Keratinocyte (primary cell): ENCODE data around the gene C19orf38. TPM values are rescaled to one million over a fixed set of nuclear protein-coding genes. Genes with fewer than 3 reads are reported as not detected.

ENCODE experiments used
- DNase-seq: peaks from one replicate; pipeline ENCODE4 v3.0.0-alpha.2; 2011; ENCODE audit warnings: low read depth, missing footprints, low spot score
- FAIRE-seq: peaks from 2 replicates; lab custom pipeline; 2011; peaks lifted over from hg19 to GRCh38; lab: Jason Lieb, UNC
- H2AFZ ChIP-seq: 2 replicates; pipeline ENCODE4 v1.6.0; 2012; ENCODE audit warnings: low read length, control low read depth, inconsistent platforms; ENCODE audit not compliant: control insufficient read depth
- H3K27ac ChIP-seq: 2 replicates; pipeline ENCODE4 v1.5.1; 2011; ENCODE audit warnings: low read length; ENCODE audit not compliant: control insufficient read depth, insufficient read depth
- H3K27me3 ChIP-seq: 3 replicates; pipeline ENCODE4 v1.6.0; 2011; ENCODE audit warnings: low read length; ENCODE audit not compliant: control insufficient read depth, insufficient read depth; ENCODE audit errors: extremely low read depth
- H3K36me3 ChIP-seq, 2 experiments: 2 replicates in 1 of 2; 3 replicates in 1 of 2; pipeline ENCODE4 v1.5.1; 2011; ENCODE audit warnings: low read length in 2 of 2, mild to moderate bottlenecking in 1 of 2; ENCODE audit not compliant: control insufficient read depth in 2 of 2, insufficient read depth in 2 of 2; ENCODE audit errors: extremely low read depth in 1 of 2
- H3K4me1 ChIP-seq: 3 replicates; pipeline ENCODE4 v1.5.1; 2011; ENCODE audit warnings: low read length; ENCODE audit not compliant: control insufficient read depth, insufficient read depth; ENCODE audit errors: extremely low read depth
- H3K4me2 ChIP-seq: 3 replicates; pipeline ENCODE4 v1.6.0; 2011; ENCODE audit warnings: low read depth, low read length; ENCODE audit not compliant: control insufficient read depth, insufficient read depth; ENCODE audit errors: extremely low read depth
- H3K4me3 ChIP-seq, 3 experiments: fragments of 200-600 bp in 1 of 3; sonication (generic) in 1 of 3; 2 replicates in 2 of 3; 3 replicates in 1 of 3; pipeline ENCODE4 v1.5.1; 2011 to 2016; ENCODE audit warnings: low read length in 3 of 3, mild to moderate bottlenecking in 3 of 3, control low read depth in 2 of 3, inconsistent platforms in 1 of 3, low read depth in 1 of 3, mixed read lengths in 1 of 3, mixed run types in 1 of 3, moderate library complexity in 1 of 3; ENCODE audit not compliant: control insufficient read depth in 2 of 3, insufficient read depth in 2 of 3; ENCODE audit errors: extremely low read depth in 1 of 3
- H3K79me2 ChIP-seq: 2 replicates; pipeline ENCODE4 v1.6.0; 2012; ENCODE audit warnings: low read length; ENCODE audit not compliant: control insufficient read depth, insufficient read depth
- H3K9ac ChIP-seq: 3 replicates; pipeline ENCODE4 v1.6.0; 2011; ENCODE audit warnings: low read length; ENCODE audit not compliant: control insufficient read depth, insufficient read depth; ENCODE audit errors: extremely low read depth
- H3K9me1 ChIP-seq: 3 replicates; pipeline ENCODE4 v1.6.0; 2011; ENCODE audit warnings: low read length; ENCODE audit not compliant: control insufficient read depth, insufficient read depth; ENCODE audit errors: extremely low read depth
- H3K9me3 ChIP-seq: 2 replicates; pipeline ENCODE4 v1.5.1; 2012; ENCODE audit warnings: low read depth, low read length; ENCODE audit not compliant: control insufficient read depth
- H4K20me1 ChIP-seq: 3 replicates; pipeline ENCODE4 v1.6.0; 2011; ENCODE audit warnings: low read length; ENCODE audit not compliant: control insufficient read depth, insufficient read depth; ENCODE audit errors: extremely low read depth
- CTCF ChIP-seq, 3 experiments: IDR thresholded peaks in 1 of 3; conservative IDR thresholded peaks in 1 of 3; optimal IDR thresholded peaks in 1 of 3; 2 replicates in 2 of 3; 3 replicates in 1 of 3; pipeline versions ENCODE3 to v1.5.1; 2011; ENCODE audit warnings: low read length in 3 of 3, mild to moderate bottlenecking in 3 of 3, moderate library complexity in 2 of 3, control low read depth in 1 of 3, inconsistent platforms in 1 of 3; ENCODE audit not compliant: insufficient read depth in 2 of 3; ENCODE audit errors: extremely low read depth in 1 of 3
- EZH2 ChIP-seq: IDR thresholded peaks from one replicate; pipeline ENCODE4 v1.6.1; 2012; ENCODE audit warnings: inconsistent platforms, mild to moderate bottlenecking, low read length, moderate library complexity
- dilution Hi-C: fragments of 300-500 bp; cut with MboI; formaldehyde crosslinking; loops from one replicate; pipeline ENCODE4 v1.7.0; 2020; ENCODE audit warnings: low sequenced_read_pairs; ENCODE audit not compliant: extremely low pct_ligation_motif_present
- polyA plus RNA-seq, 5 experiments: library from polyadenylated mRNA; depleted of rRNA in 3 of 5; stranded (reverse) in 3 of 5; stranded (forward) in 1 of 5; unstranded in 1 of 5; fragments of >200 nt; gene quantifications; 1 replicate in 1 of 5; 2 replicates in 3 of 5; 3 replicates in 1 of 5; pipeline versions ENCODE4 v1.2.1 to v1.2.3, GENCODE V29; 2011 to 2012; ENCODE audit warnings: missing spikeins in 2 of 5, low read depth in 1 of 5, low replicate concordance in 1 of 5

Gene C19orf38
- polyA plus RNA-seq, 1 donor (not counting 4 experiments of a cell fraction or from before 2014, with no cell fraction given), result 0.14 TPM

DNA sequence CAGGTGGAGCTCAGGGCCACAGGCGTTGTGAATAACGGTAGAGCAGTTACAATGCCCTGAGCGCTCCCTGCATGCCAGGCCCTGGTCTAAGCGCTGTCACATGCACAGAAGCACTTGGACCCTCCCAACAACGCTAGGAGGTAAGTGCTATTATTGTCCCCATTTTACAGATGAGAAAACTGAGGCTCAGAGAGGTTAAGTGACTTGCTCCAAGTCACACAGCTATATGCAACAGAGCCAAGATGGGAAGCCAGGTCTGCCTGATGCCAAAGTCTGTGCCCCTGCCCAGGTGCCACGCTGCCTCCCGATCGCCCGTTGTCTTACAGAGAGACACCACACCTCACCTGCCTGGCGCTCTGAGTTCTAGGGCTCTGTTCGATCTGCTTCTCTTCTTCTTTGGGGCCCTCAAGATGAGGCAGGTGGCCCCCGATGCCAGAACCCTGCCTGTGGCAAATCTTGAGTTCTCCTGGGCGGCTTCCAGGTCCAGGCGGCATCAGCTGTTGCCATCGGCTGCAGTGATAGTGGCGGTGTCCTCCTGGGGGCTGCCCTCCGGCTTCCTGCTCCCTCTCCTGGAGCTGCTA is 60.3 kb downstream of the C19orf38 start:
- Histone ChIP-seq H3K79me2 (peaks cover 13% of the 10 kb centered on the region), H3K4me2 (no peak overlapping the region), H3K9me3 (no peaks in the 10 kb centered on the region), H3K27ac (no peak overlapping the region), H3K27me3 (no peaks in the 10 kb centered on the region), H4K20me1 (no peaks in the 10 kb centered on the region), H3K36me3 (peaks cover 8 to 24% of the 10 kb centered on the region in 2 experiments), H3K9me1 (no peaks in the 10 kb centered on the region), H3K4me1 (no peaks in the 10 kb centered on the region), H2AFZ (no peak overlapping the region), H3K4me3 (no peak overlapping the region), H3K9ac (no peak overlapping the region)
- DNase-seq (no peak), FAIRE-seq (no peak)
- TF ChIP-seq CTCF (optimal IDR thresholded peaks at IDR 0.05 in 1 of 3, IDR thresholded peaks at IDR 0.05 in 1 of 3, conservative IDR thresholded peaks at IDR 0.05 in 1 of 3; ENCODE audit: extremely low read depth in 1 of 3, insufficient read depth in 2 of 3, low read length in 3 of 3) (no peak), EZH2 (no peak)
- dilution Hi-C loops, result no loop called here

- no peak overlapping the region for H3K4me3 ChIP-seq
- FAIRE-seq, result no peak
- no peaks in the 10 kb centered on the region for H3K9me3 ChIP-seq
- no peaks in the 10 kb centered on the region for H3K9me1 ChIP-seq
- H3K9ac ChIP-seq, result no peak overlapping the region
- H3K4me1 ChIP-seq, result peaks cover 4% of the 10 kb centered on the region
- dilution Hi-C loops, result no loop called here
- no peak overlapping the region for H3K27ac ChIP-seq
- no peaks in the 10 kb centered on the region for H4K20me1 ChIP-seq
- DNase-seq, result no peak
- H3K27me3 ChIP-seq, result no peaks in the 10 kb centered on the region
- H3K36me3 ChIP-seq, result peaks cover 21 to 24% of the 10 kb centered on the region in 2 experiments
- TF ChIP-seq CTCF (optimal IDR thresholded peaks at IDR 0.05 in 1 of 3, IDR thresholded peaks at IDR 0.05 in 1 of 3, conservative IDR thresholded peaks at IDR 0.05 in 1 of 3; ENCODE audit: extremely low read depth in 1 of 3, insufficient read depth in 2 of 3, low read length in 3 of 3), result no peak
- no peak for TF ChIP-seq EZH2
- no peak overlapping the region for H3K4me2 ChIP-seq
- H3K79me2 ChIP-seq, result no peaks in the 10 kb centered on the region
- H2AFZ ChIP-seq, result no peak overlapping the region
These were observed 63.6 kb downstream of the C19orf38 start for GRCh38 chr19:10911579-10912363.
